ENCODE results near the gene STBD1.
"Not testable (repeated sequence)": the region's sequence is repeated elsewhere in the genome, so short reads cannot be mapped to it uniquely, and the experiment has no call there.

The STBD1 gene

DNA sequence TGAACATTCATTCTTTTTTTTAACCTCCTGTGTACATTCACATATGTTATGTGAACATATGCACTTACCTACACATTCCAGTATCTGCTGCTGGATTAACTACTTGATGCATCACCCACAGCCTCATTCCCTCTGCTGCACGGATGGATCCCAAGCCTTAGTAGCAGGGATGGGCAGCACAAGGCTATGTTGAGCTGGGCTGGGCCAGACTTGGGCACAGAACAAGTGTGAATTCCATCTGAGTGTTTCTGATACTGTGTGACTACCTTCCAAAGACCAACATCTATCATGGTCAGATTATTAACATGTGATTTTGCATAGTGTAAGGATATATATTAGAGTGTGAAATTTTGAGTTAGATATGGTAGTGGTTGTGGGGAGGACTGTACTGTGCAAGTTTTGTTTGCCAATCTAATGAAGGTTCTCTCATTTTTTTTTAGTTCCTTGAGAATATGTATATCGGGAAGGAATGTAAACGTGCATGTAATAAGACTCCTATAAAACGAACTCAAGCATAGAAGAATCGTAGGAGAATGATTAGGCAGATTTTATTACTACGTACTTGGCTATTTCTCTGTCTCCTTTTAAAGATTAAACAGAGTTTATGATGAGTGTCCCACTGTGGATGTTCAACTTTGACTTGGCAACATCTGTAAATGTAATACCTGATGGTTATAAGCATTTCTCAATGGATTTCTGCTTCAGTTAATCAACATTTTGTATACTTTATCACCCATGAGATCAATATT is 23.4 kb upstream of the STBD1 start:
- no peak overlapping the region for H3K27ac ChIP-seq
- no peak overlapping the region for H3K4me3 ChIP-seq

DNA sequence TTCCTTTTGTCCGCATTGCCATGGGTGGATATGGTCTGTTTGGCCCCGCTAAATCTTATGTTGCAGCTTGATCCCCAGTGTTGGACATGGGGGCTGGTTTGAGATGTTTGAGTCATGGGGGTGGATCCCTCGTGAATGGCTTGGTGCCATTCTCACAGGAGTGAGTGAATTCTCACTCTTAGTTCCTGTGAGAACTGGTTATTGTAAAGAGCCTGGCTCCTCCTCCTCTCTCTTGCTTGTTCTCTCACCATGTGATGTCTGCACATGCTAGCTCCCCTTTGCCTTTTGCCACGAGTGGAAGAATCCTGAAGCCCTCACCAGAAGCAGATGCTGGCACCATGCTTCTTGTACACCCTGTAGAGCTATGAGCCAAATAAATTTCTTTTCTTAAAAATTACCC is 22.6 kb upstream of the STBD1 start:
- Histone ChIP-seq H3K27ac (no peak overlapping the region), H3K4me3 (no peak overlapping the region)

DNA sequence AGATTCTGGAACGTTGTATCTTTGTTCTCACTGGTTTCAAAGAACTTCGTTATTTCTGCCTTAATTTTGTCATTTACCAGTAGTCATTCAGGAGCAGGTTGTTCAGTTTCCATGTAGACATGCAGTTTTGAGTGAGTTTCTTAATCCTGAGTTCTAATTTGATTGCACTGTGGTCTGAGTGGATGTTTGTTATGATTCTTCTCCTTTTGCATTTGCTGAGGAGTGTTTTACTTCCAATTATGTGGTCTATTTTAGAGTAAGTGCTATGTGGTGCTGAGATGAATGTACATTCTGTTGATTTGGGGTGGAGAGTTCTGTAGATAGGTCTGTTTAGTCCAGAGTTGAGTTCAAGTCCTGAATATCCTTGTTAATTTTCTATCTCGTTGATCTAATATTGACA is 18.7 kb upstream of the STBD1 start:
- not testable (repeated sequence) for H3K27ac ChIP-seq, H3K4me3 ChIP-seq

DNA sequence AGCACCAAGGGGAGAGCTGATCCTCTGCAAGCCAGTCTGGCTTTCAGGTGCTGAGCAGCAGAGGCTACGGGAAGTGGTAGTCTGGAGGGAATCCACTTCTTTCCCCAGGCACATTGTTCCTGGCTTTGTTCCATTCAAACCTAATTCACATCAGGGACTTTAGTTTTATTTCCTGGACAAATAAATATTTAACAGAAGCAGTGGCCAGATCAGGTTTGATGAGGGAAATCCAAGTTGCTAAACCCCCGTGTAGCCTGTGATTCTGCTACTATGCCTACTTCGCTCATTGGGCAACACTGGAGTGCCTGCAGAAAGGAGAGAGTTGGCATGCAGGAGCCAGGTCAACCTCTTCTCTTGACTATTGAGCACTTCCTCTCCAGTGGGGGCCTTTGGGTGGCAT is 13.8 kb upstream of the STBD1 start:
- H3K27ac ChIP-seq, result peak overlapping the region in 2 of 21 experiments; percentile 43 to 54
- no peak overlapping the region for H3K4me3 ChIP-seq

DNA sequence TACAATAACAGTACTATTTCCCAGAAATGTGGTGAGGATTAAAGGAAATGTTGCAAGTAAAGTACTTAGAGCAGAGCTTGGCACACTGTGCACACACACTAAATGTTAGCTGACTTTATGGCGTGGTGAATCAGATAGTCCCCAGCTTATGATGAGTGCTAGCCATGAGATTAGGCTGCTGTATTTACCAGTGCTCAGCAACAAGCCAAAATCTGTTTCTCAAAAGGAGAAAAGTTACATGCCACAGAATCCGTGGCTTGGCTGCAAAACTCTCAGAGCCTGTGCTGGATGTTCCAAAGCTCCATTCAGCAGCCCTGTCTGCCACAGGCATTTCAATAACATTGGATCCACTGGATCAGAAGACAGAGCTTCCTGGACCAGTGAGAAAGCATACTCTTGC is 12.8 kb upstream of the STBD1 start:
- no peak overlapping the region for H3K27ac ChIP-seq
- no peak overlapping the region for H3K4me3 ChIP-seq

DNA sequence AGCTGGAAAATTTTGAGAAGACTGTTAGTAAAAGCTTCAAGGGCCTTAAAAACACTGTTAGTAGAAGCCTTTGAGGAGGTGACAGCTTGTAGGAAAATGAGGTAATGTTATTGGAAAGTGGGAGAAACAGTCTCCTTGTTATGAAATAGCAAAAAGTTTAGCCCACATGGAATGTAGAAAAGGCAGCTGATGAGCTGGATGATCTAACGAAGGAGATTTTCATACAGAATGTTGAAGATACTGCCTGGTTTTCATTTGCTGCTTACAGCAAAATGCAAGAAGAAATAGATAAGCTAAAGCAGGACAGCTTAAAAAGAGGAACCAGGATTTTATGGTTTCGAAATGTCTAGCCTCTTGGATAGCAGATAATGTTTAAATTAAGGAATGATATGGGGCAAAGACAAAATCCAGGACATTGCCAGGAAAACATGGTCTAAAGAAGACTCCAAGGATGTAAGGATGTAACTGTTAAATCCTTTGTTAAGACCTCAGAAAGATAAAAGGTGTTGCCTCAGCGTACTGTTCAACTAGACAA is 10.2 kb upstream of the STBD1 start:
- no peak overlapping the region for H3K4me3 ChIP-seq
- H3K27ac ChIP-seq, result no peak overlapping the region

DNA sequence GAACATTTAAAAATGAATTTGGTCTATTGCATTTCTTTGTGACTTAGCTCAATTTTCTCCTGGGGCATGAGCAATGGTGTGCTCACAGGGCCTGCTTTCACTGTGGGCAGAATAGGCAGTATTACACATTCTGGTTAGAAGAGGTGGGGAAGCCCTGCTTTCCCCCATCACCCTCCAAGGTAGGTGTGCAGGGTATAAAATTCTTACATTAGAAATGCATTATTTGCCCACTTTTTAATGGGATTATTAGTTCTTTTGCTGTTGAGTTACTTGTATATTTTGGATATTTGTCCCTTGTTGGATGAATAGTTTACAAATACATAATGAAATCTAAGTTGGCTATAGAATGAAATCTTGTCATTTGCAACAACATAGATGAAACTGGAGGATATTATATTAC is 8.3 kb upstream of the STBD1 start:
- Histone ChIP-seq H3K4me3 (no peak overlapping the region), H3K27ac (no peak overlapping the region)

DNA sequence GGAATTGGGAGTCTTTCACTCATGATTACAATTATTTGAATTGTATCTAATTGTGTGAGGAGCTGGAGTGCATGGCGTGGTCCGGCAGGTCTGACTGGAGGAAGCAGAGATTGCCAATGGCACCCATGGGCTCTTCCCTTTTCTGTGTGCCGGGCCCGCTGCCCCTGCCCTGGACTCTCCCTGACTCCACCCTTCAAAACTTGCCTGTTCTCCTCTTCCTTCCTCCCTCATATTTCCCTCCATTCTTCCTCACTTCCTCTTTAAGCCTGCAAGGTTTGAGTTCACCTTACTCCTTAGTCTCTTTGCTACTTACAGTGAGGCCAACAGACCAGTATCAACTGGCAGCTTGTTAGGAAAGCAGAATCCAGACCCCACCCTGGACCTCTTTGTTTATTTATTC is 6.5 kb upstream of the STBD1 start:
- Histone ChIP-seq H3K27ac (no peak overlapping the region), H3K4me3 (no peak overlapping the region)

DNA sequence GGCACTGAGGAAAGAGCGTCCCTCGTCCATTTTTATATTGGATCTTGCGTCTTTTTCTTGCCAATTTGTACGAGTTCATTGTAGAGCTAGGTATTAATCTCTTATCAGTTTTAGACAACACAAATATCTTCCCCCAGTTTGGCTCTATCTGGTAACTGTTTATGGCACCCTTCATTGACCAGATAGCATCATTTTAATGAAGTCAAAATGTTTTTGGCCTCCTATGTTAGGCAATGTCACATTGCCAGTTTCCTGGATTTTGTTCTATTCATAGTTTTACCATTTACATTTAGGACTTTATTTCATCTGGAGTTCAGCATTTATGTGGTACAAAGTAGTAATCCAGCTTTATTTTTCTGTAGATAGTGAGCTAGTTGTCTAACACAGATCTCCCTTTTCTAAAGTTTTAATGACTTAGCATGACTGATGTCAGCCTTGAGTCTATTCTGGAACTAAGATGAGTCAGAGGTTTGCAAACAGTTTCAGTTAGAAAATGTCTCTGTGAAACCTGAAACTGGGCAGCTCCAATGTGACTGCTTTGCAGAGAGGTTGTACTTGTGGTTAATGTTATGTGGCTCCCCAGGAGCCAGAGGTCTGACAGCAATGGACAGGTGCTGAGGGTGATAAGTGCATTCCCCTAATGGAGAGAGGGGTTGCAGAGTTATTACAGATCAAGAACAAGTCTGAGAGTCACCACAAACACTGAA is 5.3 kb upstream of the STBD1 start:
- peak overlapping the region in 2 of 21 experiments; percentile 7 to 37 for H3K27ac ChIP-seq
- H3K4me3 ChIP-seq, result no peak overlapping the region

DNA sequence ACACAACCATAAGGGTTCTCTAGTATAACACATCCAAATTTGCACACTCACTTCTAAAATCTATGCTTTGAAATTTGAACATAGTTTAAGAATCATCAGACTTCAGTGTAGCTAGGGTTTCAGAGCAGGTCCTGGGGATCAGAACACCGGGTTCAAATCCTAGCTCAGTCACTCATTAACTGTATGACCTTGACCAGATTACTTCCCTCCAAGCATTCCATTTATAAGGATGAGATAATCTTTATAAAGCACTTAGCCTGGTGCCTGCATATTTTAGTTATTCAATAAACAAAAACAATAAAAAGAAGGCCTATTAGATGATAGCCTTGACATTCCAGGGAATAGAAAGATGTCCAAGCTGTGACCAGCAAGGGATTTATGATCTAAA is 4.8 kb upstream of the STBD1 start:
- no peak overlapping the region for H3K4me3 ChIP-seq
- peak overlapping the region in 2 of 21 experiments; percentile 7 to 37 for H3K27ac ChIP-seq

DNA sequence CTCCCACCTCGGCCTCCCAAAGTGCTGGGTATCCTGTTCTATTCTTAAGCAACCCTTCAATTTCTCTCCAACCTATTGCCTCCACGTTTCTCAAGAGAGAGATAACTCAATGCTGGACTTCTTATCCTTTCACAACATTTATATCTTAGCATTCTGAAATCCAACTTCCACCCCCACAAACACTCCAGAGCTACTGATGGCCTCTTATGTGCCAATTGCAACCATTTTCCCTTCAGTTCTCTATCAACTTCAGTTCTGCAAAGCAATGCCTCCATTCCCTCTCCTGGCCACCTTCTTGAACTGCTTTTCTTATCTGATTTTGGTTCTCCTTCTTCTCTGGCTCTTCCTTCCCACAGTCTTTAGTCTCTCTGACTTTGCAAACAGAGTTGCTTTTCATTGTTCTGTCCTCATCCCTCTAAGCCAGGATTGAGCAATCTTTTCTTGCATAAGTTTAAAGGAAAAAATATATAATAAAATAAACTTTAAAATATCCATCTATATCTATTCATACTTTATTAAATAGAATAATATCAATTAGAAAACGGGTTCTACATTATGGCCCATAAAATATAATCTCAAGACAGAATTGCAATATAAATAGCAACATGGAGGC is 3.6 kb upstream of the STBD1 start:
- no peak overlapping the region for H3K4me3 ChIP-seq
- no peak overlapping the region for H3K27ac ChIP-seq

DNA sequence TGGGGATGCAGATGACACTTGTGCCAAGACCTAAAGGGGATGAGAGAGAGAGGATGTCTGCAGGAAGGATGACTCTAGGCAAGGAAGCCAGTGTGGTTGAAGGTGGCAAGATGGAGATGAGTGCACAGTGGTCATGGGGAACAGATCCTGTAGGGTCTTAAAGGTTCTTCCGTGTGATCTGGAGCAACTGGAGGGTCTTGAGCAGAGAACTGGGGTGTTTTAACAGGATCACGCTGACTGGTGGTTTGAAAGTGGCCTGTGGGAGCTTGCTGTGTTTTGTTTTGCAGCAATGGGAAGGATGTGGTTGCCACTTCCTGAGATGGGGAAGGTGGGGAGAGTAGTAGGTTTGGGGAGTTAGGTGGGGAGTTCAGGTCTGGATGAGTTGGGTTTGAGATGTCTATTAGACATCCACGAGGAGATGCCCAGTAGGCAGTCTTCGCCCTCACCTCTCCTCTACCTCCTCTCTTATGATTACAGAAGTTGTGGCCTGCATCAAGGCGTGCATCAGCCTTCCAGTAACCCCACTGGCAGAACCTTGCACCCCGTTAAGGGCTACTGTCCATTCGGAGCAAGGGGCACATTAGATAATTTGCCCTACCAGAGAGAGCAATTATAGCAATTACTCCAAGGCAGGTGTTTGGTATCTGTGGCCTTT is 1.4 kb upstream of the STBD1 start:
- peak overlapping the region in 4 of 7 experiments; percentile 77 to 86 (median 80) for H3K4me3 ChIP-seq
- H3K27ac ChIP-seq, result peak overlapping the region in 7 of 21 experiments; percentile 71 to 87 (median 80)

DNA sequence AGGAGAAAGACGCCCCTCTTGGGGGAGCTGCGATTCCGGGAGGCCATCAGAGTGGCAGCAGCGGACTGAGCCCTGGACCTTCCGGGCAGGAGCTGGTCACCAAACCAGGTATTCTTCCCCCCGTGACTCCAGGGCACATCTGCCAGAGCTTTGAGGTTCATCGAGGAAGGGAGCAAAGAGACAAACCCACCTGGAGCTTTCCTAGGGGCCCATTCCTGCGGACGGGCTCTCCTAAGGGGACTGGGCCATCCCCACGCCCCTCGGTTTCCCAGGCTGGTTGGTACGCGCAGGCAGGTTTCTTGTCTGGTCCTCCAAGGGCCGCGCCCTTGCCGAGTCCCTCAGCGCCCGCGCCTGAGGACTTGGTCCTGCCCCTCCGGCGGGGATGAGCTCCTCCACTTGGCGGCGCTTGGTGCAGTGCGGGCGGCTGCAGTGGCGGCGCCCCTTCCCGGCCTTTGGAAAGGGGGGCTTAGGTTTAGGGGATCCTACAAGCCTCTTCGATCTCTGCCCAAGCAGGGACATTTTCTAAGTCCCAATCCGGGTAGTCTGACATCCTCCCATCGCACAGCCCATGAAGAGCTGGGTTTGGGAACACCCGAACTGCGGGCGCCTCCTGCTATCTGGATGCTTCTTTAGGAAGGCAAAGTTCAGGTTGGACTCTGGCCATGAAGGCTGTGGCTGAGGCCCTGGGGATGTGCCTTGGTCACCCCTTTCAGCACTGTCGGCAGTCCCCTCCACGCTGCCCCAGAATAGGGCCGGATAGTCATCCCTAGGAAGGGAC is 538 bp downstream of the STBD1 start:
- Histone ChIP-seq H3K4me3 (peak overlapping the region; percentile 69 to 86 (median 77)), H3K27ac (peak overlapping the region in 19 of 21 experiments; percentile 55 to 87 (median 74))

DNA sequence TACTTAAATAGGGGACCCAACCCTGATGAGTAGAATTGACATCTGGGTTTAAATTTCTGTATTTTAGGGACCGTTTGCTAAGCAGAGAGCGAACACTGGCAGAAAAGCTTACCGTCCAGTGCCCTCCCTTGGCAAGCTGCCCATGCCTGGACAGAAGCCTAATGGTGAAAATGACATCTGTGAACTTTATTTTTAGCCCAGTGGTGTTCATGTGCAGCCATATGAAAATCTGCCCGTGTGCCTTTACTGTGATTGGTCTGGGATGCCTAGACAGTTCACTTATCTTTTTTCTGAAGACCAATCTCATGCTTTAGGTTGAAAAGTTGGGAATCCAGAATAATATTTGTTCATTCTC is 1.1 kb downstream of the STBD1 start:
- Histone ChIP-seq H3K27ac (peak overlapping the region in 3 of 21 experiments; percentile 55 to 80 (median 78)), H3K4me3 (peak overlapping the region in 4 of 7 experiments; percentile 69 to 86 (median 76))

DNA sequence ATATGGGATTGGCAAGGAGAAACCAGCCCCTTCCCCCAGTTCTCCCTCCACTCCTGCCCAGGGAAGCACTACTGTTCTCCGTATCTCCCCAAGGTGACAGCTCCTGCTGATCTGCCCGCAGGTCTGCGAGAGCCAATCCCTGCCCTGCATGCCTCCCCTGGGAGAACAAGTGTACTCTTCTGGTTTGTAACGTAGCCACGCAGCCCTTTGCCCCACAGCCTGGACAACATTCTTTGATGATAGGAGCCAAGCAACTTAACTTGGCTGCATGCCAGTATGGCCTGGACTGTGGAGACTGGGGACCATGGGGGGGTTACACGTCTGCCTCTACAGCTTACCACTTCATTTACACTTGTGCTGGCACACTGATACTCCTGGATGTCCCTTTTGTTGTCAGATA is 2.0 kb downstream of the STBD1 start:
- Histone ChIP-seq H3K4me3 (no peak overlapping the region), H3K27ac (no peak overlapping the region)

DNA sequence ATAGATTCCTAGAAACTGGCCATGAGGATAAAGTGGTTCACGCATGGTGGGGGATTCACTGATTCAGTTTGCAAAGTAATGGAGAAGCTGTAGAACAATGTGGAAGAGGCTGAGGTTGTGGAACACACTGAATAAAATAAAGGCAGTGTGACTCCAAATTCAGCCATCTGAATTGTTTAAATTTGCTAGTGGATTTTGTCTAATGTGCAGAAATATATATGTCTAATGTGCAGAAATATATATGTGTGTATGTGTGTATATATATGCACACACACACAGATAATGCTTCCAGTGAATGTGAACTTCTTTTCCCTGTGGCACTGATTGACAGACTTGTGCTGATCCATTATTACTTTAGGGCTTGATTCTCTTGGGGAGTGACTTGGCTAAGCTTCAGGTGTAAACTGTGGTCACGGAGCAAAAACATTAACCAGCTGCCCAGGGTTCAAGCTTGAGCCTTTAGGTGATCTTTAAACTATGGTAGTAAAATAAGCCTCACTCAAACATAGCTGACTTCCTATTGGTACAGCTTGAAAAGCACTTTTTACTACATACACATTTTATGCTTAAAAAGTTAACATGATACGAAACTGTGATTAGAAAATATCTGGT is 3.5 kb downstream of the STBD1 start:
- no peak overlapping the region for H3K27ac ChIP-seq
- no peak overlapping the region for H3K4me3 ChIP-seq

DNA sequence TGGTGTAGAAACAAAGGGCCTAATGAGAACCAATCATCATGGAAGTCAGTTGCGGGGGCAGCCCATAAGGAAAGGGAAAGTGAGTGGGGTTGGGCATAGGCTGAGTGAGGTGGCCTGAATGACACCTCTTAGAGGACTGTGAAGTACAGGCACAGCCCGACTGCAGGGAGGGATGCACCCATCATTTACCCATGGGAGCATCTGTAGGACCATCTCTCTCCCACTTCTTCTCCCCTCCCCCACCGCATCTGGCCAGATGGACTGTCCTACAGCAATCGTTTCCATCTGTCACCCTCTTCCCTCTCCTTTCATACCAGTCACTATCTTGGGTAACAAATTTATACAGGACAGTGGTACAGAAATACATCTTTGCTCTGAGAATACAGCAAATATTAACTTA is 4.2 kb downstream of the STBD1 start:
- no peak overlapping the region for H3K4me3 ChIP-seq
- H3K27ac ChIP-seq, result no peak overlapping the region

DNA sequence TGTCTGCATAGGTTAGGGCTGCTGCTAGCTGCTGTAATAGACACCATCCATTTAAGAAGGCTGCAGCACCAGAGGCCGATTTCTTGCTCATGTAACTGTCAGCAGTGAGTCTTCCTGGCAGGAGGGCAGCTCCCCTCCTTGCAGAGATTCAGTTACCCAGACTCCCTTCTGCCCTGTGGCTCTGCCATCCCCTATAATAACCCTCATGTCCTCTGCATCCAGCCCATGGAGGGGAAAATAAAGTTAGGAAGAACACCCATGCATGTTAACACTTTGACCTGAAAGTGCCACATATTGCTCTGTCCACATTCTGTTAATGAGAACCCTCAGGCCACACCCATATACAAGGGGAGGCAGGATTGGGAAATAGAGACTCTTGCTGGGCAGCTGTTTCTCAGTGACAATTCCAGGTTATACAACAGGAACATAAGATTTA is 5.4 kb downstream of the STBD1 start:
- H3K27ac ChIP-seq, result no peak overlapping the region

DNA sequence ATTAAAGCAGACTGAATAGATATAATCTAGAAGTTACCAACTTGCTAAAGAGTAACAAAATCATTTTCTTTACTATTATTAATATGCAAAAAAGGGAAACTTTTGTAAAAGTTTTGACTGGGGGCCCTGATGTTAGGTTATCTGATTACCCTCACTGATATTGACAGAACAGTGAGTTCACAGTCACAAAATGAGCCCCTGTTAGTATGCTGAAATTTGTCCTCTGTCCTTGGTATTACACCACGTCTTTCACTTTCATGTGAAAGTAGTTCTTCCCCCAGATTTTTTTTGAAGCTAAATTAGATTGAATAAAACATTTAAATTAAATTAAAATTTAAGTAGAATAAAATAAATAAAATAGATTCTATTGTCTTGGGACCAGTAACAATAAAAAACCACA is 5.9 kb downstream of the STBD1 start:
- Histone ChIP-seq H3K4me3 (no peak overlapping the region), H3K27ac (no peak overlapping the region)

More for the DNA sequence above, 5.4 kb downstream of the STBD1 start:
- H3K4me3 ChIP-seq, result no peak overlapping the region

All from skin epidermis (tissue), 12 donors.